ENCODE data around the gene RDX.
A peak's percentile ranks its signal among the peaks of the same experiment; 100 is the strongest.
"Not testable (repeated sequence)": the region's sequence is repeated elsewhere in the genome, so short reads cannot be mapped to it uniquely, and the experiment has no call there.

RDX gene

DNA sequence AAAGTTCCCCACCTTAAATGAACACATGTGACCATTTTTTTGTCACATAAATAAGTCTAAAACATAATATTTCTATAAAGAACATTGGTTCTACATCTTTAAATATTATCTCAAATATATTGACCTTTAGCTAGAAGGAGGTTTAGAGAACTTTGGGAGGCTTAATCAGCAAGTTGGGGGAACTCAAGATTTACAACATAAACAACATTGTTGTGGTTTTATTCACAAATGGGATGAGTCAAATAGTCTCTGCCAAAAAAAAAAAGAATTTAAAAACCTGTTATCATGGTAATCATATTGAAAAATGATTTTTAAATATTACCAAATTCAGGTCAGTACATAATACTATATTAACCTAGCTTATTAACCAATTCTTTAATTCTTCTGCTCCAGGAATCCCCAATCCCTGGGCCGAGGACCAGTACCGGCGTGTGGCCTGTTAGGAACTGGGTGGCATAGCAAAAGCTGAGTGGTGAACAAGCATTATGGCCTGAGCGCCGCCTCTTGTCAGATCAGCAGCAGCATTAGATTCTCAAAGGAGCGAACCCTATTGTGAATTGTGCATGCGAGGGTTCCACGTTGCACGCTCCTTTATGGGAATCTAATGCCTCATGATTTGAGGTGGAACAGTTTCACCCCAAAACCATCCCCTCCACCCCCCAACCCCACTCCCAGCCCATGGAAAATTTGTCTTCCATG lies 98.2 kb downstream of the RDX start:
- DNase-seq = no peak

DNA sequence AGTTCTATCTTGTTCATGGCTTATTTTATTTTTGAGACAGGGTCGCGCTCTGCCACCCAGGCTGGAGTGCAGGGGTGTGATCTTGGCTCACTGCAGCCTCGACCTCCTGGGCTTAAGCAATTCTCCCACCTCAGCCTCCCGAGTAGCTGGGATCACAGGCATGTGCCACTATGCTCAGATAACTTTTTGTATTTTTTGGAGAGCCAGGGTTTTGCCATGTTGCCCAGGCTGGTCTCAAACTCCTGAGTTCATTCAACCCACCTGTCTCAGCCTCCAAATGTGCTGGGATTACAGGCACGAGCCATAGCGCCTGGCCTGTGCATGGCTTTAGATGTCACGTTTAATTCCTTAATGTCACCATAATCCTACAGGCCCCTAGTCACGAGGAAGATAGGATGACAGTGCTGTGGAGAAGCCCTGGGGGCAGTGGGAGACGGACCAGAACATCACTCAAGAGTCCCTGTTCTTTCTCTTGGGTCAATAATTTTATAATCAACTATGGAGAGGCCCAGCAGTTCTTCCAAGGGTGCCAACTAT lies 99.5 kb downstream of the RDX start:
- no peak for DNase-seq

DNA sequence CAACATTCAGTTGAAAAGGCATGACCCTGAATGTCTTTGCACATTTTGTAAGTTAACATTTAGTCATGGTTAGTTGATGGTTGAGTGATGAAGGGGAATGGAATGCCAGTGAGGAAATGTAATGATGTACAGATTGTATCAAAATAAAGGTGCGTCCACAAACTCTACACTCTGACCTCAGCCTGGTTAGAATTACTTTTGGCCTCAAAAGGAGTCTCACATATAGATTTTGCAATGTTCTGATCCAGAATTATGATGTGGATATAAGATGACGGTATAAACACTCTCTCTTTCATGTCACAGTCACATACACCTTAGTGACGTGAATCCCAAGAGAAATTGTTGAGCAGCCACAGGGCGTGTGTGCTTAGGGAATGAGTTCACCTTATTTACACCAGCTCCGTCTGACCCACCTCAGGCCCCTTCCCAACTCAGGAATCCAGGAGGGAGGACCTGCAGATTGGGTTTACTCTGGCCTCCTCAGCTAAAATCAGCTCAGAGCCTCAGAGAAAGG lies 100.1 kb downstream of the RDX start:
- no peak for DNase-seq

DNA sequence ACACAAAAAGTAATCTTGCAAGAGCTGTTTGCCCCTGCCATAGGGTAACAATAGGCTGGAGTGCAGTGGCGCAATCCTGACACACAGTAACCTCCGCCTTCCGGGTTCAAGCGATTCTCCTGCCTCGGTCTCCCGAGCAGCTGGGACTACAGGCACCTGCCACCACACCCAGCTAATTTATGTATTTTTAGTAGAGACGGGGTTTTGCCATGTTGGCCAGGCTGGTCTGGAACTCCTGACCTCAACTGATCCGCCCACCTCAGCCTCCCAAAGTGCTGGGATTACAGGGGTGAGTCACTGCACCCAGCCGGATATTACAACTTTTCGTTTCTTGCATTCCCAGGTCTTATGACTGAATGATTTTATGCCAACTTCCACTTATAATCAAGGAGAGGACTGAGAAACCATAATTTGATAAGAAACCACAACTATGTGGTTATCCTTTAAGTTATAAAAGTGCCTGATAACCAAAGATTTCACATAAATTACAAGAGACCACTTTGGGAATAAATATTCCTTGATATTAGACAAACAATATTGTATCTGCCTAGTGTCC lies 102.1 kb downstream of the RDX start:
- DNase-seq = not testable (repeated sequence)

DNA sequence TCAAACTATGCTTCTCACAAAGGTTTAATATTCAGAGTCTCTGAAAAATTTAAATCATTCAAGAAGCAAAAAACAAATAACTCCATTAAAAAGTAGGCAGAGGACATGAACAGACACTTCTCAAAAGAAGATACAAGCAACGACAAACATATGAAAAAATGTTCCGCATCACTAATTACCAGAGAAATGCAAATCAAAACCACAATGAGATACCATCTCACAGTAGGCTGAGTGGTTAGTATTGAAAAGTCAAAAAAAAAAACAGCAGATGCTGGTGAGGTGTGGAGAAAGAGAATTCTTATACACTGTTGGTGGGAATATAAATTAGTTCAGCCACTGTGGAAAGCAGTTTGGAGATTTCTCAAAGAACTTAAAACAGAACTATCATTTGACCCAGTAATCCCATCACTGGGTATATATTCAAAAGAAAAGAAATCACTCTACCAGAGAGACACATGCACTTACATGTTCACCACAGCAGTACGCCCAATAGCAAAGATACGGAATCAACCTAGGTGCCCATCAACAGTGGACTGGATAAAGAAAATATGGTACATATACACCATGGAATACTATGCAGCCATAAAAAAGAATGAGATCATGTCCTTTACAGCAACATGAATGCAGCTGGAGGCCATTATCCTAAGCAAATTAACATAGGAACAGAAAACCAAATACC lies 103.7 kb downstream of the RDX start:
- DNase-seq = not testable (repeated sequence)

DNA sequence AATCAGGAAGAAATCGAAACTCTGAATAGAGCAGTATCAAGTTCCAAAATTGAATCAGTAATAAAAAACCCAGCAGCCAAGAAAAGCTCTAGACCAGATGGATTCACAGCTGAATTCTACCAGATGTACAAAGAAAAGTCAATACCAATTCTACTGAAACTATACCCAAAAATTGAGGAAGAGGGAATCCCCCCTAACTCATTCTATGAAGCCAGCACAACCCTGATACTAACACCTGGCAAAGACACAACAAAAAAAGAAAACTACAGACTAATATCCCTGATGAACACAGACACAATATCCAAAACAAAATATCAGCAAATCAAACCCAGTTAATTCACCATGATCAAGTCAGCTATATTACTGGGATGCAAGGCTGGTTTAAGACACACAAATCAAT lies 105.5 kb downstream of the RDX start:
- no peak for DNase-seq

DNA sequence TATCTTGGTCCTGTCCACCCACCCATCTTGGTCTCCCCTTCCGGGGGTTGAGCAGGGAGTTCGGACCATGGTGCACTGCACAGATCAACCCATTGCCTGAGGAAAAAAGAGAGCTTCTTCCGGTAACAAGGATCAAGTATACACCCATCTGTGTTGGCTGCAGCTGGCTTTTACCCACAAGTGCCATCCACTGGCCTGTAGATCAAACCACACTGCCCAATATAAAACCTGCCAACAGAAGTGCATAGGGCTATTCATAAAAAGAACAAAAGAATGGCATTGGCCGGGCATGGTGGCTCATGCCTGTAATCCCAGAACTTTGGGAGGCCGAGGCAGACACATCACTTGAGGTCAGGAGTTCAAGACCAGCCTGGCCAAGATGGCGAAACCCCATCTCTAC lies 108.7 kb downstream of the RDX start:
- no peak for DNase-seq

DNA sequence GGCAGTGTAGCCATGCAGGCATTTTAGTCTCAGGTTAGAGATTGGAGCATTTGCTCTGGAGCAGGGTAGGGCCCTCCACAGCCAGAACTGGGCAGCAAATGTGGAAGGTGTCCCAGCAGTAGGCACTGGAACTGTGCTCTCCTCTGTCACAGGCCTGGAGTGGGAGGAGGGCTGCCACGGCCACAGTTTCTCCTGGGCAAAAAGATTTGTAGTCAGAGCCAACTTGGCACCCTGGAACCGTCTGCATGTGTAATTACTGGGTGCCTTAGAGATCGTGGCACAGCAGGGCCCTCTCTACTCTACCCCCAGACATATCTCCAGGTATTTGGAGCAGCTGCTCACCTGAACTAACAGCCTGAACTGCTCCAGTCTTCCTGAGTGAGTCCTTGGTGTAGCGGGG lies 109.5 kb downstream of the RDX start:
- DNase-seq = no peak

DNA sequence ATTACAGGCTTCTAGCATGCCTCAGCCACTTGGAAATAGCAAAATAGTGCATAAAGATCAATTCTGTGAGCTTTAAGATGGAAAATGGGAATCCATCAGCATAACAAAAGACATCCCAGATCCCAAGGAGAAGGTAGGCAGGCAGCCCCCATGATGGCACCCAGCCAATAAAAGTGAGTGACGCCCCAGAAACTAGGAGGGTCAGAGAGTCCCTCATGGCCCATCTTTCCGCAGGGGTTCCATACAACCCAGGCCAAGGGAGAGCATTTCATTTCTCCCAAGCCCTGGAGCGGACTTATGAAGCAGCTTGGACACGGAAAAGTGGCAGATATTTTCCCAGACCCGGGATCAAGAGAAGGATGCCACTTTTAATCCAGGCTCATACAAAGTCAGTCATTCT lies 110.0 kb downstream of the RDX start:
- DNase-seq = no peak

DNA sequence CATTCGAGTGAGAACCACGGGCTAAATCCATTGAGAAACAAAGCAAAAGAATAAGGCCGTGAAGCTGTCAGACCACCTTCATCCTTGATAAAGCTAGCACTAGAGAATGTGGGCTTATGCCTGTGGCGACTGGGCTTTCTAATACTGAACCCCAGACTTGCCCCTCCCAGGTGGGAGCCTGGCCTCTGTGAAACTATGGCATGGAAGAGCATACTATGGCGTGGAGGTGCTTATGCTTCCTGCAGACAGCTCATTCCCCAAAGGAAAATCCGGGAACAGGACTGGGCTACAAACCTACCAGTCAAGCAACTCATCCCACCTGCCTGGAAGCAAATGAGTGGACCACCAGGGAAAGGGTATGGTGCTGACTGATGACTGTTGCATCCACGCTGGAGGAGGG lies 110.8 kb downstream of the RDX start:
- no peak for DNase-seq

DNA sequence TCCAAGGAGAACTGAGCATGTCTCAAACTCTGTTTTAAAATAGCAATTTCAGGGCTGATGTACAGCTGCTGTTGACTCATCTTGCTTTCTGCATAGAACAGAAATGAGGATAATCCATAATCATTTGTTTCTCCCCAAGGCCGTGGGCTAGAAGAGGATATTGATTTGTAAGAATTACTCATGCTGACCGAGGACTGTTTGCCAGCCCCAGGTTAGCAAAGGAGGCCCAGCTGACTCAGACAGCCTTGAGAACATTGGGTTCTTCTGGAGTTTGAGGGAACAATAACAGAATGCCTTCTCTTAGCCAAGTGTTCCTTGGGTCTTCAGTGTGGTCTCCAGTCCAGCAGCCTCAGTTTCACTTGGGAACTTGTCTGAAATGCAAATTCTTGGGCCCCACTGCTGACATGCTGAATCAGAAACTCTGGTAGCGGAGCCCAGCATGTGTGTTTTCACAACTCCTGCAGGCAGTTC lies 111.3 kb downstream of the RDX start:
- DNase-seq = no peak

DNA sequence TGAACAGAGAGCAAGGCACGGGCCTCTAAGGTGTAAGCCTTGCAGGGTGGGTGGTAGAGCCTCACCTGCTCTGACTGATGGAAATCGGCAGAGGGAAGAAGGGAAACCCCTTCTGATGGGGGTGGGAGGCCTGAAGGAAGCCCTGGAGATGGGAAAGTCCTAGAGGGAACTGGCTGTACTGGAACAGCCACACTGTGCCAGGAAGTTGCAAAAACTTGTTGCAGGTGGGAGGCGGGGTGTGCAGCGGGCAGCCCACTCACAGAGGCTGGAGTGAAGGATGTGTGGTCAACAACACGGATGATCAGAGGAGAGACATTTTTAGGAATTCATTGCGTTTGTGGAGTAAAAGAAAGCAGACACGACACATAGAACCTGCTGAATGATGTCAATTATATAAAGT lies 112.0 kb downstream of the RDX start:
- no peak for DNase-seq

DNA sequence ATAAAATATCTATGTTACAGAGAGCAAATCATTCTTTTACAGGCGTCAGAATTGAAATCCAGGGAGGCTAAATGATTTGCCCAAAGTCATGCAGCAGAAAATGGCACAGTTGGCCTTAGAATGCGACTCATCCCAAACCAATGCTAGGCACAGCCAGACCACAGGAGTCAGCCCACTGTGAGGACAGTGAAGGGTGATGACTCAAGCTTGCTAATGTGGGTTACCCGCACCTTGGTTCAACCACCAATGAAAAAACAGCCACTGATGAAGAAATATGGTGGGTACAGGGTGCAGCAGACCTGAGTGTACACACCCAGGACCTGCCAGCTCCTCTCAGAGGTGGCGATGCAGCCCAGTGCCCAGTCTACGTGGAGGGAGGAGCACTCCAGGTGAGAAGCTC lies 113.5 kb downstream of the RDX start:
- DNase-seq = peak; percentile 24

DNA sequence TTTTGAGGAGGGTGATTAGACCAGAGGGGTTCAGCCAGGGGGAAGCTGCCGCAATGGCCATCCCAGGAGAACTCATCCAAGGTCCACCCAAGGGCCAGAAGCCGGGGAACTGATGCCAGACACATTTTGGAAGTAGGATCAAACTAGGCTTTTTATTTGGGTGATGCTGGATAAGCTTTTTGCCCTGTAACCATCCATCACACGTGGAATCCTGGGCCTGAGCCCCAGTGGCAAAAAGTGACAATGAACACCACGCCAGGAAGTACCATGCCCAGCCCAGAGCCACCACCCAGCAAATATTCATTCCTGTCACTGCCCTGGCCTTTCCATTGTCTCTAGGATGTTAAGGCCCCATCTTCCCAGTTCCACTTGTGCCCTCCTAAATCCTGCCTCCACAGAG lies 117.3 kb downstream of the RDX start:
- DNase-seq = no peak

DNA sequence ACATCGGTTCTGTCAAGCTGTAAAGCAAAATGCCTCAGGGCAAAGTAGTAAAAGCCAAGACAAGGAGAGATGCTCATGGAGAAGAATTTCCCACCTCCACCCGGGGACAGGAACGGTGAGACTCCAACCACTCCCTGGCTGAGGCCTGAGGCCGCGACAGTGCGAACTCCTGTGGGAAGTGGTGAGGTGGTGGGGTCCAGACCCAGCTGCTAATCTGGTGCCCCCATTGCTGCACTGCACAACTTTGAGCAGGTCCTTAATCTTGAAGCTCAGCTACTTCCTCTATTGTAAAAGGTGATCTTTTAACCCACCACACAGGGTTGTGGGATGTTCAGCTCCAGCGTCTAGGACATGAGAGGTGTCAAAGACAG lies 119.3 kb downstream of the RDX start:
- no peak for DNase-seq

DNA sequence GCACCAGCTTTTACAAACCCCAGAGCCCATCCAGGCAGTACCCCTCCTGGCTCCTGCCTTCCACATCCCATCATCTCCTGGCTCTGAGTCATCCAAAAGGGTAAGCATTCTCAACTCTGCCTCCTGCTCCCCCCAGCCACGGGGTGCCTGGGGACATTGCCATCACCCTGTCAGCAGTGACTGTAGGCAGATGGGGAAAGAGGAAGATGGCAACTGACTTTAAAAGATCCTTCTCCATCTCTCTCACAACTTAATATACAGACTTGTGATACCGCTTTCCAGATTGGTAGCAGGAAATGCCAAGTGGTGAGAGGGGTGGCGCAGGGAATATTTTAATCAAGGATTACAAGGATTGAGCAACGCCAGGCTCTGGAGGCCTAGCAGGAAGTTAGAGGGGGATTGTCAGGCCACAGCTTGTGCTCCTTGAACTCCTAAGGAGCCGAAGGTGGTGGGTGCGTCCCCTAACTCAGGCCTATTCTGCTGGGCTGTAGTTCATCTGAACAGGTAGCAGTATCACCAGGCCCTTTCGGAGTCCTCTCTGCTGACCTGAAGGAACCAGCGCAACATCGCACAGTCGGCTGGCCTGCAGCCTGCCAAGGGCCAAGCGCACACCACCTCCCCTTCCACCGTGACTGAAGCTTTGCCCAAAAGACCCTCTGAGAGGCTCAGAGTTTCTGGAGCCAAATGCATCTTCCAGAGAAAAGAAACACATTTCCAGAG lies 119.9 kb downstream of the RDX start:
- DNase-seq = no peak

DNA sequence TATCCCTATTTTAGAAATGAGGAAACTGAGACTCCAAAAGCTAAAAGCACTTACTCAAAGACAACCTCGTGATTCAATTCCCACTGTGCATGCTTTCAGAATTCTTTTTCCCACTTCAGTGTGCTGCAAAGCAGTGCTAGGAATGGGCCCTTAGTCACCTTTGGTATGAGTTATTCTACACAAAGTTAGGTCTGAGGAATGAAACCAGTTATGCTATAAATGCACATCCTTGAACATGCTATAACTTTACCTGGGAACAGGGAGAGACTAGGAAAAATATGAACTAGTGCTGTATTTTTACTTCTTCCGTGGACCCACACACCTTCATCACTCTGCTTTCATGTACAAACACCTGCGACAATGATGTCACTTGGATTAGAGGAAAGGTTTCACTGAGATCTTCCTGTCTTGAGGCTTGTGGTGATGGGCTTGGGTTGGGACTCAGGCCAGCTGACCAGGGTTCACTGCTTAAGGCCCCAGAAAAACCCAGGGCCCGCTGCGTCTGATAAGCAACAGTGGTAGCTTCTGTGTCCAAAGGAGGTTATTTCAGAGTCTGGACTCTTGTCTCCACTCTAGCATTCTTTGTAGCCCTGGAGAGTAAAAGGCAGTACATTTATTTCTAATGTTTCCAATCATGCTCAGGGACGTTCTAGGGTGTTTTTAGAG lies 121.6 kb downstream of the RDX start:
- no peak for DNase-seq

DNA sequence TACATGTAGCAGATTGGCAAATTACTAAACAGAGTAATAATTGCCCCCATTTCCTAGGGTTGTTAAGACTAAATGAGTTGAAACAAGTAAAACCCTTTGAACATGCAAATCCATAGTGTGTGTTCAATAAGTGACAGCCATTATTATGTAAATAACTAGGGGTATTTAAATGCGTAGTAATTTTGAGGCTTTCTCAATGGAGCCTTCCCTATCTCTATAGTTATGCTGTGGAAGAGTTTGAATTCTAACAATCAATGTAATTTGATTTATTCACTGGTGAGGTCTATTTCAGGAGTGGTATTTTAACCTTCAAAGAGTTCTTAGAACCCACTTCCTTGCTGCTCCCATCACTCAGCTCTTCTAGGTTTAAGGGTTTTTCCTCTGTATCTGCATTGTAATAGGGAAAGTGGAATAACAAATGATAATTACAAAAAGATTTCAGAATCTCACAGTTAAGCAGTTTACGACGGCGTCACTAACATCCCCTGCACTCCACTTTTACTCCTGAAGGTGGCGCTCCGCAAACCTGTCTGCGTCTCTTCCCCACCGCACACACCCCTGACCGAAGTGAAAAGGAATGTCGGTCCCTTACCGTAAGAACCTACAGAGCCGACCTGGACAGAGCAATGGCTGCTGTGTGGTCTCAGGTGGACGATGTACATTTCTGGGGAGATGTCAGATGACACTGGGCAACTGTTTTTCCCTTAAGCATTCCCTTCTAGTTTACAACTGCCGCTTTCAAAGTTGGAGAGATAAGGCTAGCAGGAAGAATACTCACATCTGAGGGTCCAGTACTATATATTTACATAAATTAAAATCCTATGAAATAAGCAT lies 122.4 kb downstream of the RDX start:
- DNase-seq = no peak

DNA sequence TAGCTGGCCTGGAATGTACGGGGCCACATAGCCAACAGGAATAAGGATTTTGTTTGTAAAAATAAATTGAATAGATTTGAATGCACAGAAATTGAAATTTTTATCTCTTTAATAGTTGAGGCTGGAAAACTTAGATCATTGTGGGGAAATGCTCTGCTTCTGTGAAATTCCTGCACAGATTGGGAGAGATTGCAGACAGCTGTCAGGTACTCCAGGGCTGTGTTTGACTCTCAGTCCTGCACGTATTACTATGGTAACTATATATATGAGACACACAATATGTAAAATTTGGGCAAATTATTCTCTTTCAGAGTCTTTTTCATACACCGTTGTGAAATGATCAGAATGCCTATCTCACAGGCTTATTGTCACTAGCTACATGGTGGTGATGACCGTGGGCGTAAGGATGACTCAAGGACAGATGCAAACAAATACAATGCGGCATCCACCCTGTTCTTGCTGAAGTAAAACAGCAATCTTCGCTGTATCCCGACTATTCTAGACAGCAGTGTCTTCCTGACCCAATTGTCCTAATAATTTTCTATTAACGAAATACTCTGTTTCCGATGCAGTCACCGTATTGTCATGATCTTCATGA lies 123.8 kb downstream of the RDX start:
- DNase-seq = no peak

DNA sequence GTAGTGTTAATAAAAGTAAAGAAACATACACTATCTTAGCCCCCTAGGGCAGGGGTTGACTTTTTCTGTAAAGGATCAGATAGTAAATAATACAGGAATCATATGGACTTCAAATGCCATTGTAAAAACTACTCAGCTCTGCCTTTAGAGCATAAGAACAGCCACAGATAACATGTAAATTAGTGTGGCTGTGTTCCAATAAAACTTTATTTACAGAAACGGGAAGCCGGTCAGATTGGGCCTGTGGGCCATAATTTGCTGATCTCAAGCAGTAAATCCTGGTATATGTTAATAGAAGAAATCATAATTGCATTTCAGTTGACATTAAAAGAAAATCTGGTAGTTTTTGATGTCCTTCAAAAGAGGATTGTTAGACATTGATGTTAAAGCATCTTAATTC lies 126.7 kb downstream of the RDX start:
- DNase-seq = no peak

DNA sequence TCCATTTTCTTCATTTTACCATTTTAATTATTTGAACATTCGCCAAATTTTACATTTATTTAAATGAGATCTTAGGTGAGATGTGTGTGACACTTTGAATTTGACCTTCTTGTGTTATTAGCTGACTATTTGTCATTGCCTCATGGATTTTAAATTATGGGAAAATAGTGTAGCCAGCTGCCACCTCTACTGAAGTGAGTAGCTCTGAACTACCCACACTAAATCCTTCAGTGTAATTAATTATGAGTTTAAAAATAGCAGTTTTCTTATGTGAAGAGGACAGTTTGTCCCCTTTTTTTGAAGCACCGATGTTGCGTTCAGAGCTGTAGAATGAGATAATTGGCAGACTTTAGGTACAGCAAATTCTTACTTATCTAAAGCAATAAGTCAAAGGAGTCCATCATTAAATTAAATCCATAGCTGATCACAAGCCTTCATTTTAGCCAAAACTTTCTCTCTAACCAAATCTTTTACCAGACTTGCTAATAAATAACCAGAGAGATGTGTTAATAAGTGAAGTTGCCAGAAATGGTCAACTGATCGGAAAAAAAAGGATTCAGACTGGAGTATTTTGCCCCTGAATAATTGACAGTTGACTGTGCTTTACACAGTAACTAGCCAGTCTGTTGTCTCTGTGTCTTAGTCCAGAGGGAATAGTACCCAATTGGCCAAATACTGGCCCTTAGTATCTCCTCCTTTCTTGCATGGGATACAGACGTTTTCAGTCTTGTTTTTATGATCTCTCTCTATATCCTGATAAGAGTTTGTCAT lies 128.2 kb downstream of the RDX start:
- DNase-seq = no peak
